C1 segment of cervical spinal cord (tissue), 14 donors: ENCODE data around the gene BCL2L13.
A peak's percentile ranks its signal among the peaks of the same experiment; 100 is the strongest.
"Not testable (repeated sequence)": the region's sequence is repeated elsewhere in the genome, so short reads cannot be mapped to it uniquely, and the experiment has no call there.

Experiments used
- DNase-seq, 14 donors: peaks; one replicate each; lab custom pipeline; 2025; lab: John Stamatoyannopoulos, UW

Gene BCL2L13

GRCh38 chr22:17753401-17753989, 114.9 kb downstream of the BCL2L13 start:
- no peak for DNase-seq

DNA sequence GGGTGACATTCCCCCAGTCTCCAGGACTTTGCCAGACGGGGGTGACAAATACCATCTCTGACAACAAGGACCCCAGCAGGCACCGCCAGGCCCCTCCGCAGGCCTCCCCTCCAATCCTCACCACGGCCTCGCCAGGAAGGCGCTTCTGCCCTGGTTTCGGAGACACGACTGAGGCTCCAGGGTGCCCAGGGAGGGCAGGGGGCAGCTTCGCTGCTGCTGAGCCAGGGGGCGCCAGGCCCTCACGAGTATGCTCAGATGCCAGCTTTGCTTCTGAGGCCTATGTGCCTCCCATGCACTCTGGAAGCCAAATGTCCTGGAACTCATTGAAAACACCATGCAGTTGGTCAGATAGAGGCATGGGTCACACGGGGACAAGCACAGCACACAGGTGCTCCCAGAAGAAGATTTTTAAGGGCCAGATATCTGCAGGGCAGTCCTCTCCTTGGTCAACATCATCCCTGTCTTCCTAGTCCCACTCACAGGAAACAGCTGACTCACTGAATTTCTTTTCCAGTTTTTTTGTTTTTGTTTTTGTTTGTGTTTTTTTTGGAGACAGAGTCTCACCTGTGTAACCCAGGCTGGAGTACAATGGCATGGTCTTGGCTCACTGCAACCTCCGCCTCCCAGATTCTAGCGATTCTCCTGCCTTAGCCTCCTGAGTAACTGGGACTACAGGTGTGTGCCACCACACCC, 115.8 kb downstream of the BCL2L13 start:
- no peak for DNase-seq

- no peak for DNase-seq
These were observed 122.6 kb downstream of the BCL2L13 start for GRCh38 chr22:17761138-17761488.

DNA sequence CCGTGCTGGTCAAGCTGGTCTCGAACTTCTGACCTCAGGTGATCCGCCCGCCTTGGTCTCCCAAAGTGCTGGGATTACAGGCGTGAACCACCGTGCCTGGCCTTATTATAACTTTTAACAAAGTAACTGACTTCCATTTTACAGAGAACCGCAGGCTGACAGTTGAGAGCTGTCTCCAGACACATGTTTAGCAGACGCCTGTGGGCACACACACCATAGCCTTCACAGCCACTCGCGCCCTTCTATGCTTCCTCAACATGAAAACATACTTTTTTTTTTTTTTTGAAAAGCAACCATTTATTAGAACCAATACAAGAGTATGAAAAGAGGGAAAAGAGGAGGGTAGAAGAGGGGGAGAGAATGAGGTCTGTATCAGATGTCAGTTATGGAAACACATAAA, 124.9 kb downstream of the BCL2L13 start:
- DNase-seq: not testable (repeated sequence)

DNA sequence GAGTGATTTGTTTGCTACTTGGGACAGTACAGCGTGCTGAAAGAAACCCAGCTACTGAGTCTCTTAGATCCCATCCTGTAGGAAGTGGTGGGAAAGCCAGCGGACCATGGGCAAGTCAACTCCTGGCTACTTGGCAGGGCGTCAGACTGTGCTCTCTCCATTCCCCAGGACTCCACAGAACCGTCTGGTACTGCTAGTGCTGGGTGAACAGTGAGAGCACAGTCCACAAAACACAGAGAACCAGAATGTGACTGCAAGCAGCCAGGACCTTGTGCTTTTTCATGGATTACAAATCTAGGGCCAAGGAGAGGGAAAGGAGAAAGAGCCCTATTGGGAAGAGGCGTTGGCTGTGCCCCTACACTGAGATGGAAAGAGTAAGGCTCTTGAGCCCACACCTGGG, 125.5 kb downstream of the BCL2L13 start:
- DNase-seq: peak in 1 of 14 donors; percentile 62

DNA sequence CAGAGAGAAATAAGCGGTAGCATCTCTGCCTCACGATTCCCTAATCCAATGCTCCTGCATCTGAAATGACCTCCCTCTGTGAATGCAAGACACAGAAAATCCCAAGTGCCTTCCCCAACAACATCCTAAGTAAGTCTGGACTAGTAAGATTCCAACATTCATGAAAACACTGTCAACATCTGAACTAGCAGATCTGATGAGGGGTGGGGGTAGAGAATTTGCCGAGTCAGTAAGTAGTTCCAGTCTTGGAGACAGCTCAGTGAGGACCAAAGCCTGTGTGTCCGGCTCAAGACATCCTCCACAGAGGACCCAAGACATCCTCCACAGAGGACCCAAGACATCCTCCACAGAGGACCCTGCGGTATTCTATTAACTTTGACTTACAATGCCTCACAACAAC, 126.3 kb downstream of the BCL2L13 start:
- not testable (repeated sequence) for DNase-seq

DNA sequence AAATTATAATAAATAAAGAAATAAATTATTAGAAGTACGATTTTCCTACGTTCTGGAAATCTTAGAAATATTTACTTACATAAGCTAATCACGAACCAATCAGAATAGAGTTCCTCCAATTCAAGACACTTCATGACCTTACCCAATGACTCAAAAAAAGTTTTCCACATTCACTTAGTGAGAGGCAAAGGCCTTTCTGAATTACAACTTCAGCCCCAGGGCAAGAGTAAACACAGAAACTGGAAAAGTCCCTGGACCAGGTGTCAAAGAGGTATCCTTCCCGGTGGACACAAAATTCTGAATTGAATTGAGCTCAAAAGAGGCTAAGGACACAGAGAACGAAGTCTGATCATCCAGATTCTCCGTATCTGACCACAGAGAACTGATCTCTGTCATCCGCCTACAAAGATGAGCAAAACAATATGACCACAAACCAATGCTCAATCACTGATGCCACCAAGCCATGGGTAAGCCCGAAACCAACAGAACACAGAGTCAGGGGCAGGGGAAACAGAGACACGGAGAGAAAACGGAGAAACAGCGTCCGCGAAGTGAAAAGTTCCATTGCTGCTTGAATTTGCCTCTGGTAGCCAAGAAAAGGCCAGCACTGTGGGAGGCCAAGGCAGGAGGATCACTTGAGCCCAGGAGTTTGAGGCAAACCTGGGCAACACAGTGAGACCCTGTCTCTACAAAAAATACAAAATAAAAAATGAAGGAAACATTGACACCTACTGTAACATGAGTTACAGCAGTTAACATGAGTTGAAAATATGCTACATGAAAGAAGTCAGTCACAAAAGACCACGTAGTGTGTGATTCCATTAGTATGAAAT, 128.9 kb downstream of the BCL2L13 start:
- no peak for DNase-seq

GRCh38 chr22:17769013-17769715, 130.6 kb downstream of the BCL2L13 start:
- DNase-seq: no peak

DNA sequence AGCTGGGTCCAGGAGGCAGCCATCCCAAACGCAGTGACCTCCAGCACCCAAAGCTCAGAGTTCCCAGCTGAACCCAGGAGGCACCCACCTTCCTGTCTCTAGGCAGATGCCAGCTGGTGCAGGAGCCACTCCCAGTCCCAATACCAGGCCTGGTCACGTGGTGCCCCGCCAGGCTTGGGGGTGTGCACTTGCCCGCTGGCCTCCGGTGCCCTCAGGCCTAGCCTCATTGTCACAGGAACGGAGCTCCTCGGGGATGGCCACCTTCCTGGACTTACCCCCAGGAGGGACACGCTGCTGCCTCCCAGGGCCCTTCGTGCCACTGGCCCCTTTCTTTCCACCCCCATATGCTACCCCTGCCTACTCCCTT, 131.1 kb downstream of the BCL2L13 start:
- DNase-seq: no peak

- peak in 7 of 14 donors; percentile 38 to 60 (median 47) for DNase-seq
These were observed 131.9 kb downstream of the BCL2L13 start for GRCh38 chr22:17770180-17771077.

- DNase-seq: peak in 1 of 14 donors; percentile 37
These were observed 133.8 kb downstream of the BCL2L13 start for GRCh38 chr22:17772249-17772957.

DNA sequence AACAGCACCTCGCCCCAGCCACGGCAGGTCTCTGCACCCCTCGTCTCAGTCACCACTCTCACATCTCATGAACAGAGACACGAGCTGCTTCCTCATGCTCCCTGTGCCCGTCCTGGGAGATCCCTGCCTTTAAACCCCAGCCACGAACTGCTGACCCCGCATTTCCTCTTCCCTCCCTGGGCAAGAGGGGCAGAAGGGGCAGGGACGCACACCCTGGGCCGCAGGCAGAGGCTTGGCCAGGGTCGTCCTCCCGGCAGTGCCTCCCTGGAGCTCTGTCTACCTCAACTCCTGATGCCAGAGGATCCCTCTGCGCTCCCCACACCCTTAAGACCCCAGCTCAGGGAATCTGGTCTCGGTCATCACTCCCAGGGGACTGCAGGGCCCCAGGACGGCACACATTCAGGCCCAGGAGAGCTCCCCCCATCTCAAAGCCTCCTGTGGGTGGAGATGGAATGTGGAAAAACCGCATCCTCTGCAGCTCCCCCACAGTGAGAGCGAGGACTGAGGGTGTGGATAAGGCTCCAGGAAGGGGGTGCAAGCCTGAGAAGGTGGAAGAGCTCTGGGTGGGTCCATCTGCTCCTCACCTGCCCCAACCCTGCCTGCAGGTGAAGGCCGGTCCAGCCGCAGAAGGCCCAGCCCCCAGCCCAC, 134.5 kb downstream of the BCL2L13 start:
- DNase-seq: peak in 2 of 14 donors; percentile 29 to 32

- peak in 8 of 14 donors; percentile 29 to 74 (median 47) for DNase-seq
These were observed 135.1 kb downstream of the BCL2L13 start for GRCh38 chr22:17773606-17774205.

- peak in 2 of 14 donors; percentile 42 to 60 for DNase-seq
These were observed 135.8 kb downstream of the BCL2L13 start, which contains the start of gene BID for GRCh38 chr22:17774206-17774925. BID (minus strand) TSS chr22:17774469; CDS start chr22:17750116, 24,353 bp downstream.

DNA sequence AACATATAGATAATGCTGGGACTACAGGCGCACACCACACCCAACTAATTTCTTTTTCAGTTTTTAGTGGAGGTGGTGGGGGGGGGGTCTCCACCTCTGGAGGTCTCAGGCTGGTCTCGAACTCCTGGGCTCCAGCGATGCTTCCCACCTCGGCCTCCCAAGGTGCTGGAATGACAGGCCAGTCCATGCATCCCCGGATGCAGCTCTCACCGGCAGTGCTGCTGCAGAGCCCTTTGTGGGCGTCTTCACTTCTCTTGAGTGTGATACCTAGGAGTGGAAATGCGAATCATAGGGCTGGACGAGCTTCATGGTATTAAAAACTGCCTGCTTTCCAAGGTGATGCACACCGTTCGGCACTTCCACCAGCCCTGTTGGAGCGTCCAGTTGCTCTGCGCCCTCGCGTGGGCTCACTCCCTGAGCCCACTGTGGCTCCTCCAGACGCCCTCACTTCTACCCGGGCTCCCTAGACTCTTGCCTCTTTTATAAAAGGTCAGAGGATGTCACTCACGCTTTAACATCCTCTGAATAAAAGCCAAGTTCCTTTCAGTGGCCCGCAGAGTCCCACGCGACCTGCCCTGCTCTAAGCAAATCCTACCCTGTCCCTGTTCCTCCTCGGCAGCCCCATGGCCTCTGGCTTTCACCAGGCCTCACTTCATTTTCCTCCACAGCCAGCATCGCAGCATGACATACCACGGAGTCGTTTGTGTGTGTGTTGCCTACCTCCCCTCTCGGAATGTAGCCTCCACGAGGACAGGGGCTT, 136.5 kb downstream of the BCL2L13 start:
- no peak for DNase-seq

- DNase-seq: no peak
These were observed 137.4 kb downstream of the BCL2L13 start for GRCh38 chr22:17775781-17776465.
